ENCODE results near the gene TFDP2. TPM values are rescaled to one million over a fixed set of nuclear protein-coding genes. Genes with fewer than 3 reads are reported as not detected.

The TFDP2 gene
- total and polyA plus RNA-seq, 3 experiments from 2014 or later = 22.6 to 38.3 (median 31.0) TPM

DNA sequence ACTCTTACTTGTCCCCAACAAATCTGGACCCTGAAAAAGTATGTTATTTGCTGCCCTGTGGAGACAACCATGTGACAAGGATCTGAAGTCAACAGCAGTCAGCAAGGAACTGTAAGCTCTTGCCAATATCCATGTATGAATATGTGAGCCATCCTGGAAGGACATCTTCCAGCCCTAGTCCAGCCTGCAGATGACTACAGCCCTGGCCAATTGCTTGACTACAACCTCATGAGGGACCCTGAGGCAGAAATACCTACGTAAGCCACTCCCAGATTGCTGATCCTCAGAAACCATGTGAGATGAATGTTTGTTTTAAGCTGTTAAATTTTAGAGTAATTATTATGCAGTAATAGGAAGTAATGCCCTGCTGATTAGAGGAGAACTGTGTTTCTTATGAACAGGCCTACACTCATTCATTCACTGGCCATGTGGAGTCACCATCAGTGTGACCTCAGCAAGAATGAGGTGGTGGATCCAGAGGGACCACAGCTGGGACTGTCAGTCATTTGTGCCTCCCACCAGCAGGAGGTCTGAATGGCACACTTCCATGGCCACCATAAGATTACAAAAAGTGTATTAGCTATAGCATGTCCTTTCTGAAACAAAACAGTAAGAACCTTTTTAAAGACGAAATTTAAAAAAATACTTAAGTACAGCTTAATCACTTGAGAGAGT, 92.6 kb downstream of the TFDP2 start:
- H3K27me3 Mint-ChIP-seq = no peaks in the 10 kb centered on the region
- Histone ChIP-seq H3K36me3 (ENCODE audit: insufficient read depth, low read length) (no peaks in the 10 kb centered on the region), H3K4me1 (ENCODE audit: insufficient read depth, low read length) (no peaks in the 10 kb centered on the region), H3K27ac (ENCODE audit: low read depth, low read length) (no peak overlapping the region), H3K4me3 (ENCODE audit: low read length) (no peak overlapping the region), H3K9me3 (ENCODE audit: low read length) (no peaks in the 10 kb centered on the region), H3K27me3 (ENCODE audit: insufficient read depth, low read length, poor library complexity, severe bottlenecking) (no peaks in the 10 kb centered on the region)
- no peak for DNase-seq
- peaks cover 6 to 12% (median 10%) of the 10 kb centered on the region in 3 donors for H3K36me3 Mint-ChIP-seq
- H3K9me3 Mint-ChIP-seq = peaks cover 0 to 2% (median 0%) of the 10 kb centered on the region in 5 donors
- H3K27ac Mint-ChIP-seq = peak overlapping the region in 1 of 8 donors; percentile 46
- peaks cover 0 to 5% (median 4%) of the 10 kb centered on the region in 3 donors for H3K4me1 Mint-ChIP-seq
- CTCF ChIA-PET = interaction anchor here (1.0 kb wide), 1 partner anchor 32 kb away, joined by 3 read pairs; no protein-coding TSS in a partner anchor
- POLR2A ChIA-PET = no interaction called here
- H3K4me3 Mint-ChIP-seq = no peak overlapping the region

DNA sequence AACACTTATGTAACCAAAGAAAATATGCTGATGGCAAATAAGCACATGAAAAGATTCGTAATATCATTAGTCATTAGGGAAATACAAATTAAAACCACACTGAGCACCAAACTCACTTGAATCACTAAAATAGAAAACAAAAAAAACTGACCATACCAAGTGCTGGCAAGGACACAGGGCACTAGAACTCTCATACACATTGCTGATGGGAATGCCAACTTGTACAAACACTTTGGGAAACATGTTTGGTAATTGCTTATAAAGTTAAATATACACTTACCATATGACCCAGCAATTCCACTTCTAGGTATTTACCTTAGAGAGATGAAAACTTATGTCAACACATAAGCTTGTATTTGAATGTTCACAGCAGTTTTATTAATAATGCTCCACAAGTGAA, 95.5 kb downstream of the TFDP2 start:
- DNase-seq = no peak
- Histone ChIP-seq H3K9me3 (ENCODE audit: low read length) (no peaks in the 10 kb centered on the region), H3K27ac (ENCODE audit: low read depth, low read length) (no peak overlapping the region), H3K27me3 (ENCODE audit: insufficient read depth, low read length, poor library complexity, severe bottlenecking) (no peaks in the 10 kb centered on the region), H3K4me1 (ENCODE audit: insufficient read depth, low read length) (no peaks in the 10 kb centered on the region), H3K4me3 (ENCODE audit: low read length) (no peak overlapping the region), H3K36me3 (ENCODE audit: insufficient read depth, low read length) (no peaks in the 10 kb centered on the region)
- Mint-ChIP-seq H3K27me3 (no peaks in the 10 kb centered on the region), H3K27ac (no peak overlapping the region), H3K9me3 (peaks cover 0 to 2% (median 0%) of the 10 kb centered on the region in 5 donors), H3K36me3 (peaks cover 7 to 12% (median 10%) of the 10 kb centered on the region in 3 donors), H3K4me3 (no peak overlapping the region), H3K4me1 (peaks cover 0 to 5% (median 4%) of the 10 kb centered on the region in 3 donors)
- CTCF ChIA-PET = no interaction called here
- POLR2A ChIA-PET = no interaction called here

- Histone ChIP-seq H3K9me3 (ENCODE audit: low read length) (no peaks in the 10 kb centered on the region), H3K27ac (ENCODE audit: low read depth, low read length) (no peak overlapping the region), H3K4me1 (ENCODE audit: insufficient read depth, low read length) (no peaks in the 10 kb centered on the region), H3K36me3 (ENCODE audit: insufficient read depth, low read length) (no peaks in the 10 kb centered on the region), H3K4me3 (ENCODE audit: low read length) (no peak overlapping the region), H3K27me3 (ENCODE audit: insufficient read depth, low read length, poor library complexity, severe bottlenecking) (no peaks in the 10 kb centered on the region)
- POLR2A ChIA-PET = no interaction called here
- Mint-ChIP-seq H3K9me3 (peaks cover 0 to 2% (median 0%) of the 10 kb centered on the region in 5 donors), H3K36me3 (peaks cover 10 to 13% (median 10%) of the 10 kb centered on the region in 3 donors), H3K4me3 (no peak overlapping the region), H3K27me3 (no peaks in the 10 kb centered on the region), H3K4me1 (peaks cover 0 to 5% (median 4%) of the 10 kb centered on the region in 3 donors), H3K27ac (no peak overlapping the region)
- CTCF ChIA-PET = no interaction called here
- no peak for DNase-seq
Observed at GRCh38 chr3:142053244-142053643, 96.1 kb downstream of the TFDP2 start.

DNA sequence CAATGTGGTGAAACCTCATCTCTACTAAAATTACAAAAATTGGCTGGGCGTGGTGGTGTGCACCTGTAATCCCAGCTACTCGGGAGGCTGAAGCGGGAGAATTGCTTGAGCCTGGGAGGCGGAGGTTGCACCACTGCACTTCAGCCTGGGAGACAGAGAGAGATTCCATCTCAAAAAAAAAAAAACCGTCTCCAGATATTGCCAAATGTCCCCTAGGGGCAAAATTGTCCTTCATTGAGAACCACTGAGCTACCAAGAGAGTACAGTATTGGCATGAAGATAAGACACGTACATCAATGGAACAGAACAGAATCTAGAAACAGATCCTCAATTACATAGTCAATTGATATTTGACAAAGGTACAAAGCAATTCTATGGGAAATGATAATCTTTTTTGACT, 98.0 kb downstream of the TFDP2 start:
- POLR2A ChIA-PET = no interaction called here
- Histone ChIP-seq H3K4me1 (ENCODE audit: insufficient read depth, low read length) (no peaks in the 10 kb centered on the region), H3K4me3 (ENCODE audit: low read length) (no peak overlapping the region), H3K36me3 (ENCODE audit: insufficient read depth, low read length) (no peaks in the 10 kb centered on the region), H3K27me3 (ENCODE audit: insufficient read depth, low read length, poor library complexity, severe bottlenecking) (no peaks in the 10 kb centered on the region), H3K9me3 (ENCODE audit: low read length) (no peaks in the 10 kb centered on the region), H3K27ac (ENCODE audit: low read depth, low read length) (no peak overlapping the region)
- no peak overlapping the region for H3K4me3 Mint-ChIP-seq
- CTCF ChIA-PET = no interaction called here
- no peak for DNase-seq
- peaks cover 10 to 13% (median 10%) of the 10 kb centered on the region in 3 donors for H3K36me3 Mint-ChIP-seq
- H3K27me3 Mint-ChIP-seq = no peaks in the 10 kb centered on the region
- no peak overlapping the region for H3K27ac Mint-ChIP-seq
- peaks cover 0 to 2% (median 0%) of the 10 kb centered on the region in 5 donors for H3K9me3 Mint-ChIP-seq
- H3K4me1 Mint-ChIP-seq = peaks cover 0 to 5% (median 4%) of the 10 kb centered on the region in 3 donors

DNA sequence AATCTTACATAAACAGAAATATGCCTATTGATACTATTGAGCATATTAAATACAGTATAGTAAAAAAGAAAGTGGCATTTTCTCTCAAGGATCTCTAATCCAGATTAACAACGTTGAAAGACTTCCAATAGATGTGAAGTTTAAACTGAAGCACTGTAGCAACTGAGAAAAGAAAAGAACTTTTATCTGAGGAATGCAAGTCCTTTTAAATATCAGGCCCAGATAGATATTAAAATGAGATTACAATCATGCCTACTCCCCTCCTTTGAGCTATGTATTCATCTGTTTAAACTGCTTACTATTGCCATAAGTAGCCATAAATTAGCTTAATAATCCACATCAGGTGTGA, 102.3 kb downstream of the TFDP2 start:
- Mint-ChIP-seq H3K27ac (no peak overlapping the region), H3K4me1 (no peaks in the 10 kb centered on the region), H3K9me3 (no peaks in the 10 kb centered on the region), H3K4me3 (no peak overlapping the region), H3K27me3 (no peaks in the 10 kb centered on the region), H3K36me3 (peaks cover 5 to 9% (median 8%) of the 10 kb centered on the region in 3 donors)
- Histone ChIP-seq H3K27ac (ENCODE audit: low read depth, low read length) (peak overlapping the region; percentile 50), H3K27me3 (ENCODE audit: insufficient read depth, low read length, poor library complexity, severe bottlenecking) (no peaks in the 10 kb centered on the region), H3K4me1 (ENCODE audit: insufficient read depth, low read length) (no peaks in the 10 kb centered on the region), H3K36me3 (ENCODE audit: insufficient read depth, low read length) (no peaks in the 10 kb centered on the region), H3K4me3 (ENCODE audit: low read length) (no peak overlapping the region), H3K9me3 (ENCODE audit: low read length) (no peaks in the 10 kb centered on the region)
- CTCF ChIA-PET = no interaction called here
- DNase-seq = no peak
- POLR2A ChIA-PET = no interaction called here

GRCh38 chr3:142046320-142047020, 102.9 kb downstream of the TFDP2 start:
- no peaks in the 10 kb centered on the region for H3K9me3 Mint-ChIP-seq
- H3K4me1 ChIP-seq (ENCODE audit: insufficient read depth, low read length) = no peaks in the 10 kb centered on the region
- ChIA-PET CTCF (no interaction called here), POLR2A (no interaction called here)
- no peaks in the 10 kb centered on the region for H3K27me3 ChIP-seq (ENCODE audit: insufficient read depth, low read length, poor library complexity, severe bottlenecking)
- H3K27ac ChIP-seq (ENCODE audit: low read depth, low read length) = no peak overlapping the region
- H3K4me1 Mint-ChIP-seq = peaks cover 0 to 1% (median 0%) of the 10 kb centered on the region in 3 donors
- no peaks in the 10 kb centered on the region for H3K36me3 ChIP-seq (ENCODE audit: insufficient read depth, low read length)
- H3K27me3 Mint-ChIP-seq = no peaks in the 10 kb centered on the region
- no peak overlapping the region for H3K4me3 Mint-ChIP-seq
- H3K27ac Mint-ChIP-seq = no peak overlapping the region
- H3K4me3 ChIP-seq (ENCODE audit: low read length) = no peak overlapping the region
- no peak for DNase-seq
- H3K9me3 ChIP-seq (ENCODE audit: low read length) = no peaks in the 10 kb centered on the region
- peaks cover 5 to 8% (median 5%) of the 10 kb centered on the region in 3 donors for H3K36me3 Mint-ChIP-seq

GRCh38 chr3:142040941-142041491, 108.3 kb downstream of the TFDP2 start:
- Histone ChIP-seq H3K4me1 (ENCODE audit: insufficient read depth, low read length) (no peaks in the 10 kb centered on the region), H3K27me3 (ENCODE audit: insufficient read depth, low read length, poor library complexity, severe bottlenecking) (no peaks in the 10 kb centered on the region), H3K27ac (ENCODE audit: low read depth, low read length) (no peak overlapping the region), H3K36me3 (ENCODE audit: insufficient read depth, low read length) (no peaks in the 10 kb centered on the region), H3K9me3 (ENCODE audit: low read length) (no peaks in the 10 kb centered on the region), H3K4me3 (ENCODE audit: low read length) (no peak overlapping the region)
- H3K4me3 Mint-ChIP-seq = no peak overlapping the region
- no peak overlapping the region for H3K27ac Mint-ChIP-seq
- no peak for DNase-seq
- peaks cover 0 to 7% (median 0%) of the 10 kb centered on the region in 3 donors for H3K4me1 Mint-ChIP-seq
- ChIA-PET CTCF (no interaction called here), POLR2A (no interaction called here)
- peaks cover 1 to 5% (median 4%) of the 10 kb centered on the region in 3 donors for H3K36me3 Mint-ChIP-seq
- H3K9me3 Mint-ChIP-seq = no peaks in the 10 kb centered on the region
- no peaks in the 10 kb centered on the region for H3K27me3 Mint-ChIP-seq

- H3K4me3 Mint-ChIP-seq = no peak overlapping the region
- H3K36me3 ChIP-seq (ENCODE audit: insufficient read depth, low read length) = no peaks in the 10 kb centered on the region
- no peaks in the 10 kb centered on the region for H3K9me3 Mint-ChIP-seq
- no peak for DNase-seq
- H3K9me3 ChIP-seq (ENCODE audit: low read length) = no peaks in the 10 kb centered on the region
- peaks cover 0 to 15% (median 0%) of the 10 kb centered on the region in 3 donors for H3K4me1 Mint-ChIP-seq
- H3K27me3 ChIP-seq (ENCODE audit: insufficient read depth, low read length, poor library complexity, severe bottlenecking) = no peaks in the 10 kb centered on the region
- ChIA-PET POLR2A (no interaction called here), CTCF (interaction anchor here (0.7 kb wide), 1 partner anchor 20 kb away, joined by 3 read pairs; no protein-coding TSS in a partner anchor)
- H3K4me1 ChIP-seq (ENCODE audit: insufficient read depth, low read length) = no peaks in the 10 kb centered on the region
- no peak overlapping the region for H3K4me3 ChIP-seq (ENCODE audit: low read length)
- H3K27ac Mint-ChIP-seq = peak overlapping the region in 1 of 8 donors; percentile 50
- no peak overlapping the region for H3K27ac ChIP-seq (ENCODE audit: low read depth, low read length)
- H3K36me3 Mint-ChIP-seq = peaks cover 0 to 5% (median 0%) of the 10 kb centered on the region in 3 donors
- H3K27me3 Mint-ChIP-seq = no peaks in the 10 kb centered on the region
Observed at GRCh38 chr3:142035308-142035922, 113.9 kb downstream of the TFDP2 start.
